Measurements from ENCODE around the gene TRIM25. TPM values are rescaled to one million over a fixed set of nuclear protein-coding genes. Genes with fewer than 3 reads are reported as not detected.

TRIM25 gene
- total RNA-seq, 1 experiment from 2014 or later: 32.5 TPM

DNA sequence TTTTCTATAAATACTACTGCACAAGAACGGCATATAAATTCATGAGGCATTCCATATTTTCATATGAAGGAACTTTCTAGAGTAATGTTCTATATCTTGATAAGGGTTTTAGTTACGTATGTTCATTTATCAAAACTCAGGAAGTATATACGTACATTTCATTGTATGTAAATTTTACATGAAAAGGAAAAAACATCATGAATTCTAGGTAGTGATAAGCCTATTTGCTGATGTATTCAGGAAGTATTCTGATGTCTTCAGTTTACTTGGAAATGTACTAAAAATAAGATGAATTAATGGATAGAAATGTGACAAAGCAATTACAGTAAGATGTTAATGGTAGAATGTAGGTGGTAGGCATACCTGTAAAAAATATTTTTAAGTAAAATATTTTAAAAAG lies 75.2 kb downstream of the TRIM25 start:
- no peaks in the 10 kb centered on the region for H4K20me1 ChIP-seq (ENCODE audit: control insufficient read depth, insufficient read depth, insufficient read length)

More for the DNA sequence above, 75.2 kb downstream of the TRIM25 start:
- H2AK5ac ChIP-seq (ENCODE audit: insufficient read length, low read length): no peak overlapping the region
- no peak overlapping the region for H2BK5ac ChIP-seq (ENCODE audit: insufficient read length, low read length)
- H3K23ac ChIP-seq (ENCODE audit: insufficient read length, low read depth, low read length): no peak overlapping the region
- no peak overlapping the region for H2BK120ac ChIP-seq (ENCODE audit: low read depth, low read length, poor library complexity, severe bottlenecking)
- Mint-ChIP-seq H3K27me3 (ENCODE audit: low read depth) (peaks cover 21% of the 10 kb centered on the region), H3K4me1 (peaks cover 18% of the 10 kb centered on the region in 2 experiments), H3K36me3 (ENCODE audit: insufficient read depth in 1 of 3, low read depth in 3 of 3) (peaks cover 0 to 11% (median 3%) of the 10 kb centered on the region in 3 experiments; a peak in 4 of 7 replicates), H3K9me3 (no peaks in the 10 kb centered on the region), H3K4me3 (no peak overlapping the region), H3K27ac (no peak overlapping the region)
- H2BK12ac ChIP-seq (ENCODE audit: insufficient read length, low read depth, low read length): no peak overlapping the region
- H3K79me1 ChIP-seq (ENCODE audit: insufficient read depth, low read depth, low read length, poor library complexity, severe bottlenecking): no peaks in the 10 kb centered on the region
- no peak for DNase-seq
- no peaks in the 10 kb centered on the region for H3K79me2 ChIP-seq (ENCODE audit: insufficient read depth, low read length)
- H2AFZ ChIP-seq (ENCODE audit: low read length): no peak overlapping the region
- TF ChIP-seq, protein P1, sequence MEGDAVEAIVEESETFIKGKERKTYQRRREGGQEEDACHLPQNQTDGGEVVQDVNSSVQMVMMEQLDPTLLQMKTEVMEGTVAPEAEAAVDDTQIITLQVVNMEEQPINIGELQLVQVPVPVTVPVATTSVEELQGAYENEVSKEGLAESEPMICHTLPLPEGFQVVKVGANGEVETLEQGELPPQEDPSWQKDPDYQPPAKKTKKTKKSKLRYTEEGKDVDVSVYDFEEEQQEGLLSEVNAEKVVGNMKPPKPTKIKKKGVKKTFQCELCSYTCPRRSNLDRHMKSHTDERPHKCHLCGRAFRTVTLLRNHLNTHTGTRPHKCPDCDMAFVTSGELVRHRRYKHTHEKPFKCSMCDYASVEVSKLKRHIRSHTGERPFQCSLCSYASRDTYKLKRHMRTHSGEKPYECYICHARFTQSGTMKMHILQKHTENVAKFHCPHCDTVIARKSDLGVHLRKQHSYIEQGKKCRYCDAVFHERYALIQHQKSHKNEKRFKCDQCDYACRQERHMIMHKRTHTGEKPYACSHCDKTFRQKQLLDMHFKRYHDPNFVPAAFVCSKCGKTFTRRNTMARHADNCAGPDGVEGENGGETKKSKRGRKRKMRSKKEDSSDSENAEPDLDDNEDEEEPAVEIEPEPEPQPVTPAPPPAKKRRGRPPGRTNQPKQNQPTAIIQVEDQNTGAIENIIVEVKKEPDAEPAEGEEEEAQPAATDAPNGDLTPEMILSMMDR (conservative IDR thresholded peaks at IDR 0.05): no peak
- H4K5ac ChIP-seq (ENCODE audit: insufficient read length, low read depth, low read length): no peak overlapping the region
- no peaks in the 10 kb centered on the region for H3K9me3 ChIP-seq (ENCODE audit: control insufficient read depth, low read depth, low read length)
- H3K4me1 ChIP-seq (ENCODE audit: insufficient read depth, low read length): no peaks in the 10 kb centered on the region
- H3K27ac ChIP-seq (ENCODE audit: insufficient read length, low read depth, low read length): no peak overlapping the region
- H3K14ac ChIP-seq (ENCODE audit: insufficient read depth, low read length): no peak overlapping the region
- no peak overlapping the region for H3K56ac ChIP-seq (ENCODE audit: insufficient read length, low read depth, low read length)
- no peak overlapping the region for H3K18ac ChIP-seq (ENCODE audit: insufficient read length, low read depth, low read length)
- no peak overlapping the region for H3K4me2 ChIP-seq (ENCODE audit: insufficient read depth, insufficient read length, low read length)
- H3K27me3 ChIP-seq (ENCODE audit: insufficient read depth, low read length): peaks cover 5% of the 10 kb centered on the region; the same call in 1 of the 2 replicates
- peaks cover 11% of the 10 kb centered on the region for H3K23me2 ChIP-seq (ENCODE audit: insufficient read length, low read depth, low read length, poor library complexity, severe bottlenecking)
- no peak overlapping the region for H4K91ac ChIP-seq (ENCODE audit: insufficient read length, low read depth, low read length)
- H3K9ac ChIP-seq (ENCODE audit: extremely low read depth, insufficient read length, low read length): no peak overlapping the region
- H4K8ac ChIP-seq (replicated peaks; ENCODE audit: insufficient read length, low read depth, low read length): no peak overlapping the region
- no peak overlapping the region for H3K4ac ChIP-seq (ENCODE audit: low read depth, low read length)
- no CpG with 5 or more reads among the region's 3 CpGs for WGBS (ENCODE audit: extremely low coverage, insufficient read length, low lambda C conversion rate)
- H2BK20ac ChIP-seq (ENCODE audit: low read depth, low read length, poor library complexity, severe bottlenecking): no peak overlapping the region
- H3T11ph ChIP-seq (ENCODE audit: low read length): no peak overlapping the region
- no peak overlapping the region for H2BK15ac ChIP-seq (ENCODE audit: low read depth, low read length)

Other genes starting within 250 kb of the TRIM25 start
- gene C17orf67, start 80.1 kb downstream of the TRIM25 start, total RNA-seq (2021): 0.88 and 1.0 TPM in 2 replicates
- gene DGKE, start 79.9 kb downstream of the TRIM25 start, total RNA-seq (2021): 3.8 and 4.9 TPM in 2 replicates
- gene COIL, start 47.0 kb upstream of the TRIM25 start, total RNA-seq (2021): 21.5 and 22.2 TPM in 2 replicates
- 27.1 and 29.6 TPM in 2 replicates for gene SCPEP1, start 64.1 kb upstream of the TRIM25 start, total RNA-seq (2021)
- gene AKAP1, start 171.2 kb upstream of the TRIM25 start, total RNA-seq (2021): 61.2 and 65.4 TPM in 2 replicates

Data from H9 (cell line).